Activated CD4-positive, CD25-positive, alpha-beta regulatory T cell treated with anti-CD3 and anti-CD28 coated beads, Interleukin-2, amount 50 U/mL, for 24 hours (primary cell): ENCODE data around the gene PCP4L1.
"Not testable (repeated sequence)": the region's sequence is repeated elsewhere in the genome, so short reads cannot be mapped to it uniquely, and the experiment has no call there.

Experiments
- ATAC-seq, 2 donors: fragments of 150-1000 bp; cut with Tn5 transposase; one replicate each; pipeline ENCODE4 v1.10.0; 2021; ENCODE audit warnings: mild to moderate bottlenecking in 1 of 2, moderate library complexity in 1 of 2

PCP4L1 gene

GRCh38 chr1:161273402-161273801, 14.9 kb downstream of the PCP4L1 start:
- ATAC-seq = no peak

GRCh38 chr1:161274874-161275273, 16.3 kb downstream of the PCP4L1 start:
- ATAC-seq = no peak

GRCh38 chr1:161282991-161283390, 24.4 kb downstream of the PCP4L1 start:
- ATAC-seq = no peak

DNA sequence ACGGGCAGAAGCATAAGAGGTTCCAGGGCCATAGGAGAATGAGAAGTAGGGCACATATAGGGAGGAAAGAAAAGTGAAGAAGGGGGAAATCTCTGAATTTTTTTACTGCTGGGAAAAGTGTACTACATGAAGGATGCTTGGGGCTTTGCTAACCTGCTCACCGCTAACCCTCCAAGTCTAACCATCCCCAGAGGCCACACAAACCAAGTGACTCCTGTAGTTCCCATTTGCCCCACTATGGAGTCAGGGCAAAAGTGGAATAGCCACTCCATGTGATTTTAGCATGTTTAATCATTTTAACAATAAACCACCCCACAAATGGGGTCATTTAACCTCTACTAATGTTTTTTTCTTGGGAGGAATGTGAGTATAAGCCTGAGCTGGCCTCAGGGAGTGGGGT, 26.6 kb downstream of the PCP4L1 start:
- no peak for ATAC-seq

DNA sequence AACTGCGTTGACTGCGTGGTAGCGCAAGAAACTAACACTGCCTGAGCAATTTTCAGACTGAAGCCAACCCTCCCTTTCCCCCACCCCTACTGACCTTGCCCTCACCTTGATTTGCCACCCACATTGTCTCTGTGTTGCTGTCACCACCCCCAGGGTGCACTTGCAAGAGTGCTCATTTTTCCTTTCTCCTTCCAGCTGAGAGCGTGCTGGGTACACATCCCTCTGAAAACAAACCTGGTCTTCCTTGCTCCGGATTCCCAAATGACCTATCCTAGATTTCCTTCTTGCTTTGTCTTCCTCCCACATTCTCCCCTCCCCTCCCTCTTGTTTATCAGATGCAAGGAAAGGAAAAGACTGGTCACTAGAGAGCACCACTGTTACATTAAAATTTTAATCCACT, 27.0 kb downstream of the PCP4L1 start:
- ATAC-seq = no peak

DNA sequence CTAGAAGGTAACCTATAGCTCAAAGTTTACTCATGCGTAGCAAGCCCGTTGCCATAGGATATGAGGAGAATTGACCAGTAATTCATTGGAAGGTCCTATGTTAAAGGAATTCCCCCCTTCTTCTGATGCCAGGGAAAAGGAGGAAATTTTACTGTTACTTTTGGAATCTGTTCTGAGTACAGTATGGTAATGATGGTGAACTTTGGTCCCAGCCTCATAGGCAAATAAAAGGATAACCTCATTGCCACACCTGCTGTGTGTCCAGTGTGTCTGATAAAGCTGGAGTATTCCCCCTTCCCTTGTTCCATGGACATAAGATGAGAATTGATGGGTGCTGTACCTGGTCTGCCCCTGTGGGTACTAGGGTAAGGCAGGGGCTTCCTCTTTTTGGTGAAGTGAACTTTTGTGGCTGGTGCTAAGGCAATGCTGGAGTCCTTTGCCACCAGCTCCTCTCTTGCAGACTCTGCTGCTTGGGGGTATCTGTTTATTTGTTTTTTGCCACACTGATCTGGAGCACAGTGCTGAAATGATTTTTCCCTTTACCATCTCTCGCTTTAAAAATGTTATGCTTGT, 29.0 kb downstream of the PCP4L1 start:
- no peak for ATAC-seq

- ATAC-seq = no peak
Measured at GRCh38 chr1:161290779-161291178, 32.2 kb downstream of the PCP4L1 start.

GRCh38 chr1:161297415-161297814, 38.9 kb downstream of the PCP4L1 start:
- no peak for ATAC-seq

DNA sequence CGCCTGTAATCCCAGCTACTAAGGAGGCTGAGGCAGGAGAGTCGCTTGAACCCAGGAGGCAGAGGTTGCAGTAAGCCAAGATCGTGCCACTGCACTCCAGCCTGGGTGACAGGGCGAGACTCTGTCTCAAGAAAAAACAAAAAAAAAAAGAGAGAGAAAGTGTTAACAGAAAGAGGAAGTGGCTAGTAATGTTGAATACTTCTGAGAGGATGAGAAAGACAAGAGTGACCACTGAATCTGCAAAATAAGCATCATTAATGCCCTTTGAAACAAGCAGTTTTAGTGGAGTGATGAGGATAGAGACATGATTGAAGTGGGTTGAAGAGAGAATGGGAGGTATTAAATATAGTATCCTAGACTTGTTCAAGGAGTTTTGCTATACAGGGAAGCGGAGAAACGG, 39.6 kb downstream of the PCP4L1 start:
- no peak for ATAC-seq

- no peak for ATAC-seq
Measured at GRCh38 chr1:161299347-161299746, 40.8 kb downstream of the PCP4L1 start.

GRCh38 chr1:161300478-161300877, 41.9 kb downstream of the PCP4L1 start:
- no peak for ATAC-seq

- no peak for ATAC-seq
Measured at GRCh38 chr1:161304927-161305866, 46.7 kb downstream of the PCP4L1 start.

GRCh38 chr1:161305867-161306519, 47.4 kb downstream of the PCP4L1 start:
- ATAC-seq = peak; percentile 94 to 95

DNA sequence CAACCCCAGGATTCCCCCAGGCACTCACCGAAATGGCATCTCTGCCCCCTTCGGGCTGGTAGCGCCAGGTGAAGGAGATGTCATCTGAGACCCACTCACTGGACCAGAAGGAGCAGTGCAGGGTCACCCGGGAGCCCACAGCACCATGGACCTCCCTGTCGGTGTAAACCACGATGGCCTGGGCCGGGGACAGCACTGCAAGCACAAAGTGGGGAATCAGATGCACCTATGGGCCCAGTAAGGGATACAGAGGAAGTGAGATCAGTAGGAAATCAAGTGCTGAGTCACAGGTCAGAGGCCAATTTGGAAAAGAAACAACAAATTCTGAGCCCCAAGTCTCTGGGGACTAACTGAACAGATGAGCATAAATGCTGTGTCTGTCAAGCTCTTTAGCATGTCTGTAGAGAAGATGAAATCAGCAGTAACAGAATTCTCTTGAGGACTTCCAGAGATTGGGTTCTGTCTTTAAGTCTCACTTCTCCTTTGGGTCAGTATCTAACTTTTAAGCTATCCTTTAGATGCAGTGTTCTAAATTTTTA, 48.8 kb downstream of the PCP4L1 start:
- ATAC-seq = no peak

DNA sequence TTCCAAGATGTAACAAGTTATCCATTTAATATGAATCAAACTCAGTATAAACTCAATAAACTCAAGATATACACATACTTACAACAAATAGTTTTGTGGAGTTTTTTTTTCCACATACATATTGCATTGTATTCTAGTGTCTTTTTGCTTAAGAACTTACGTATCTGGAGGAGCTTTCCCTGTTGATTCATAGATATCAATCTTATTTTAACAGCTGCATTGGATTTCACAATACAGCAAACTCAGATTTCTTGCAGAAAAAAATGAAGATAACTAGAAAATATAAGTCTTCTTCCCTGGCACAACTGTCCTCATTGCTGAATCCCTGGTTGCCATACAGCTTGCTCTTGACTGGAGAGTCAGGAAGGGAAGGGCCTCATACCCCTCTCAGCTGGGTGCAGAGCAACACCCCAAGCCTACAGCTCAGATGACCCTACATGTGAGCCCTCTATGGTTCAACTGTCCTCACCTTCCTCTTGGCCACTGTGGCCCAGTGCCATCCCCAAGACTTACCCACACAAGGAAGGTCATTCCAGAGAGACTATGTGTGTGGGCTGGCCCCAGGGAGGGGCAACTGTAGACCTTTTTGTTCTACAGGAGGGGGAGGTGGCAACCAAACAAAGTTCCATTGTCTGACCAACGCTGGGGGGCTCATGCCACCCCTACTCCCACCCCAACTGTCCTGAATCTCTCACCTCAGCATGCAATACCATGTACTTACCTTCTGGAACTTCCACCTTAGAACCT, 49.5 kb downstream of the PCP4L1 start:
- ATAC-seq = no peak

GRCh38 chr1:161309868-161310267, 51.3 kb downstream of the PCP4L1 start, which contains the start of gene MPZ:
Gene MPZ (minus strand): TSS chr1:161309968. CDS start chr1:161309905, 63 bp downstream.
- no peak for ATAC-seq

GRCh38 chr1:161311595-161312181, 53.1 kb downstream of the PCP4L1 start:
- no peak for ATAC-seq

DNA sequence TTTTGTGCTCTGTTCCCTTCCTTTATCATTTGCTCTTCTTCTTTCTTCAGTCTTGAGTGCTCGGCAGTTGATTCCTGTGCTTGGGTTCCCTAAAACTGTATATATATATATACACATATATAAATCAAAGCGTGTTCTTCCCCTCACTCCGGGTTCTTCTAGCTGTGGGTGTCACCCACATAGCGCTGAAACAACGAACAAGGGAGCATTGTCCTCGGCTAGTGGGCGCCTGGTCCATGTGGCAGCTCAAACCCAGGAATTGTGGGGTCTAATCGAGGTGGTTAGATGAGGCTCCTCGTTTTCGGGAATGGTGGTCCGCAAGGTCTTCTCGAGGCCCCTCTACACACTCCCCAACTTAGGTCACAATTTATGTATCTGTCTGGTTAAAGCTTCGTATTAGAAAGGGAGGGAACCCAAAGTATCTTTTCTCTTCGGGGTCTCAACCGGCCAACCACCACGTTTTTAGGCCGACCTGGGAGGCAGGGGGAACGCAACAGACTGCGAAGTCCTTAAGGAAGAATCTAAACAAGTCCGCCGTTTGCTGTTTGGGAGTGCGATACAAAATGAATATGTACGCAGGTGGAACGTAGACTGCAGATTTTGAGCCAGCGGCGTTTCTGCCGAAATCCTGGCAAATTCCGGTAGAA, 55.1 kb downstream of the PCP4L1 start:
- no peak for ATAC-seq

DNA sequence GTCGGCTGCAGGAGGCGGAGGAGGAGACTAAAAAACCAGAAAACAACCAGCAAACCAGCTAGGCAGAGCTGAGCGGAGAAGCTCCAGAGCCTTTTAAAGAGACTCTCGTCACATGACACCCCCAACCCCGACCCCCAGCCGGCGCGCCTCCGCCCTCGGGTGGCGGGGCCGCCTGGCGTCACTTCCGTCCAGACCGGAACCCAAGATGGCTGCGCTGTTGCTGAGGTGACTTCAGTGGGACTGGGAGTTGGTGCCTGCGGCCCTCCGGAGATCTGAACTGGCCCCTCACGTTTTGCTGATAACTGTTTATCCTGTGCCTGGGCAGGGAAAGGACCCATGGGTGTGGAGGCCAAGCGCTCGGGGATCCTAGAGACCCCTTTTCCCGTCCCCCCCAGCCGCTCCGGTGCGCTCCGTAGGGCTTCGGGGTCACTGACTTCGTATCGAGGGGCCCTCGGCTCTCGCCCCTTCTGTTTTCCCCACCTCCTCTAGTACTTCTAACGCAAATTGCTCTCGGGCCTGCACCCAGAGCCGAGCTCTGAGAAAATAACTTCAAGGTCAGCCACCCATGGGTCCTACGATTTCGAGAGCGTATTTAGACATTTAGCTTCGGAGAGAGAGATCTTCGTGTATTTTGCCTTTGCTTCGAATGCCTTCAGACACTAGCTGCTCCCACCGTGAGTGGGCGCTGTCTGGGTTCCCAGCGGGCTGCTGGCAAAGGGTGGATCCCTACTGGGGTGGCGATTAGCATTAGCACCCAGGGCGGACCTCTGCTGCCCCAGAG, 55.8 kb downstream of the PCP4L1 start, which contains the start of gene SDHC:
TSS of gene SDHC (plus strand) at position 181 of the 781 bp plus-strand sequence. CDS start at position 206, 25 bp downstream.
- ATAC-seq = peak; percentile 98 to 99

DNA sequence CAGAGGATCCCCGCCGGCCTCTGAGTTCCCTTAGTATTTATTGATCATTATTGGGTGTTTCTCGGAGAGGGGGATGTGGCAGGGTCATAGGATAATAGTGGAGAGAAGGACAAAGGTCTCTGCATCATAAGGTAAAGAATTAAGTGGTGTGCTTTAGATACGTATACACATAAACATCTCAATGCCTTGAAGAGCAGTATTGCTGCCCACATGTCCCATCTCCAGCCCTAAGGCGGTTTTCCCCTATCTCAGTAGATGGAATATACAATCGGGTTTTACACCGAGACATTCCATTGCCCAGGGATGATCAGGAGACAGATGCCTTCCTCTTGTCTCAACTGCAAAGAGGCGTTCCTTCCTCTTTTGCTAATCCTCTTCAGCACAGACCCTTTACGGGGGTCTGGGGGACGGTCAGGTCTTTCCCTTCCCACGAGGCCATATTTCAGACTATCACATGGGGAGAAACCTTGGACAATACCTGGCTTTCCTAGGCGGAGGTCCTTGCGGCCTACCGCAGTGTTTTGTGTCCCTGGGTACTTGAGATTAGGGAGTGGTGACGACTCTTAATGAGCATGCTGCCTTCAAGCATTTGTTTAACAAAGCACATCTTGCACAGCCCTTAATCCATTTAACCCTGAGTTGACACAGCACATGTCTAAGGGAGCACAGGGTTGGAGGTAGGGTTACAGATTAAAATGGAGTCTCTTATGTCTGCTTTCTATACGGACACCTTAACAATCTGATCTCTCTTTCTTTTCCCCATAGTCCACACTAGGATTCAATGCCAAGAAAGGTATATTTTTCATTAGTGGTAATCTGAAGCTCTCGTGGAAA, 57.5 kb downstream of the PCP4L1 start:
- not testable (repeated sequence) for ATAC-seq
